BJ (cell line): ENCODE data around the gene THBS3. TPM values are rescaled to one million over a fixed set of nuclear protein-coding genes. Genes with fewer than 3 reads are reported as not detected.

ENCODE experiments used
- CTCF ChIA-PET: fragments of 350-600 bp; formaldehyde crosslinking; extraction: SDS; loops from one replicate; lab custom pipeline; 2021; ENCODE audit warnings: antibody characterized with exemption, inconsistent platforms; lab: Yijun Ruan, JAX
- POLR2A ChIA-PET: fragments of 300-600 bp; sonication (Branson Sonifier 250); formaldehyde crosslinking; extraction: SDS; loops from one replicate; lab custom pipeline; 2021; ENCODE audit warnings: antibody characterized with exemption; lab: Charles Lee
- DNase-seq: peaks from one replicate; pipeline ENCODE4 v3.0.0-alpha.2; 2011; ENCODE audit warnings: low read depth
- H3K27me3 ChIP-seq: 2 replicates; pipeline ENCODE4 v1.6.0; 2011; ENCODE audit warnings: low read length; ENCODE audit not compliant: control insufficient read depth, insufficient read depth
- H3K36me3 ChIP-seq: 2 replicates; pipeline ENCODE4 v1.5.1; 2011; ENCODE audit warnings: low read length; ENCODE audit not compliant: control insufficient read depth, insufficient read depth
- H3K4me3 ChIP-seq: 2 replicates; pipeline ENCODE4 v1.5.1; 2011; ENCODE audit warnings: low read depth, mild to moderate bottlenecking, control low read depth, low read length
- CTCF ChIP-seq: IDR thresholded peaks from 2 replicates; pipeline ENCODE4 v1.5.1; 2011; ENCODE audit warnings: low read depth, mild to moderate bottlenecking, control low read depth, inconsistent platforms, low read length, moderate library complexity; ENCODE audit not compliant: insufficient read depth
- polyA minus RNA-seq: library from RNA; depleted of rRNA, polyadenylated mRNA; stranded (reverse); fragments of >200 nt; gene quantifications from 2 replicates; pipeline ENCODE4 v1.2.3, GENCODE V29; 2011; rRNA and poly(A)+ RNA removed
- polyA plus RNA-seq: library from polyadenylated mRNA; depleted of rRNA; stranded (reverse); fragments of >200 nt; gene quantifications from 2 replicates; pipeline ENCODE4 v1.2.3, GENCODE V29; 2011; rRNA removed

THBS3 gene
- polyA plus RNA-seq: 48.0 and 61.4 TPM in 2 replicates
- polyA minus RNA-seq: 30.9 and 40.7 TPM in 2 replicates

GRCh38 chr1:155207806-155208540 is at the start of gene THBS3:
Gene THBS3, minus strand, starts transcription at chr1:155207897. Its CDS starts 21 bp downstream, at chr1:155207876.
- no peak for DNase-seq
- CTCF ChIA-PET: interaction anchor here (0.7 to 6.7 kb wide), 18 partner anchors 8 to 441 kb away, joined by 3 to 79 read pairs (median 4); partner anchors contain the start of genes CLK2, ENTREP3, KRTCAP2 and TRIM46
- POLR2A ChIA-PET: interaction anchor here (0.5 kb wide), 1 partner anchor 28 kb away, joined by 3 read pairs; no protein-coding TSS in a partner anchor
- TF ChIP-seq CTCF: no peak
- Histone ChIP-seq H3K36me3 (peaks cover 4% of the 10 kb centered on the region), H3K27me3 (no peaks in the 10 kb centered on the region), H3K4me3 (peak within 1 kb of the TSS; percentile 57)

- TF ChIP-seq CTCF: no peak
- Histone ChIP-seq H3K36me3 (peaks cover 10% of the 10 kb centered on the region), H3K27me3 (no peaks in the 10 kb centered on the region), H3K4me3 (no peak overlapping the region)
- POLR2A ChIA-PET: interaction anchor here (0.6 kb wide), 2 partner anchors 62 to 206 kb away, joined by 3 to 8 read pairs; no protein-coding TSS in a partner anchor
- DNase-seq: no peak
- CTCF ChIA-PET: interaction anchor here (1.8 to 1.9 kb wide), 2 partner anchors 49 to 66 kb away, joined by 4 to 9 read pairs; no protein-coding TSS in a partner anchor
Measured at GRCh38 chr1:155256058-155256852, 48.6 kb upstream of the THBS3 start.

- ChIA-PET POLR2A (interaction anchor here (0.6 kb wide), 2 partner anchors 61 to 205 kb away, joined by 3 to 8 read pairs; no protein-coding TSS in a partner anchor), CTCF (interaction anchor here (1.8 to 1.9 kb wide), 2 partner anchors 48 to 67 kb away, joined by 4 to 9 read pairs; no protein-coding TSS in a partner anchor)
- H3K4me3 ChIP-seq: peak within 1 kb of the TSS; percentile 86
- DNase-seq: no peak
- TF ChIP-seq CTCF: no peak
- H3K36me3 ChIP-seq: peaks cover 12% of the 10 kb centered on the region
- no peaks in the 10 kb centered on the region for H3K27me3 ChIP-seq
Measured at GRCh38 chr1:155255243-155256007, 47.7 kb upstream of the THBS3 start, which contains the start of gene ENTREP3. Gene ENTREP3, minus strand, starts transcription at chr1:155255483. Its CDS starts 606 bp downstream, at chr1:155254877.

- POLR2A ChIA-PET: no interaction called here
- H3K27me3 ChIP-seq: no peaks in the 10 kb centered on the region
- peaks cover 11% of the 10 kb centered on the region for H3K36me3 ChIP-seq
- peak overlapping the region; percentile 86 for H3K4me3 ChIP-seq
- TF ChIP-seq CTCF: peak; percentile 21; the same call in 1 of the 2 replicates
- no peak for DNase-seq
- CTCF ChIA-PET: no interaction called here
Measured at GRCh38 chr1:155254714-155255242, 47.1 kb upstream of the THBS3 start.
